ENCODE data around the gene CCDC34.

CCDC34 gene

DNA sequence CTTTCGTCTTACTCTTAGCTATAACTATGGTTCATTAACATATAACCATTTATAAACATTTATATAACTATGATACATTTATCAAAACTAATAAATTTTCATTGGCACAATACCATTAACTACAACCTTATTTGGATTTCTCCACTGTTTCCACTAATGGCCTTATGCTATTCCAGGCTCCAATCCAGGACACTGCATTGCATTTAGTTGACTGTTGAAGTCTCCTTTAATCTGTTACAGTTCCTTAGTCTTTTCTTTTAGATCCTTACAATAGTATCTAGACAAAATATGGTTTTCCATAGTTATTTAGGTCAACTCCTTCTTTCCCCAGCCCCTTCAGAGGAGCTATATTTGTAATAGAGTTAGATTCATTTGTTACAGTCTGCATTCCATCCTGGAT lies 47.2 kb downstream of the CCDC34 start:
- FAIRE-seq = peak; percentile 44

- no peak for FAIRE-seq
These were observed 49.7 kb downstream of the CCDC34 start for GRCh38 chr11:27313157-27313821.

DNA sequence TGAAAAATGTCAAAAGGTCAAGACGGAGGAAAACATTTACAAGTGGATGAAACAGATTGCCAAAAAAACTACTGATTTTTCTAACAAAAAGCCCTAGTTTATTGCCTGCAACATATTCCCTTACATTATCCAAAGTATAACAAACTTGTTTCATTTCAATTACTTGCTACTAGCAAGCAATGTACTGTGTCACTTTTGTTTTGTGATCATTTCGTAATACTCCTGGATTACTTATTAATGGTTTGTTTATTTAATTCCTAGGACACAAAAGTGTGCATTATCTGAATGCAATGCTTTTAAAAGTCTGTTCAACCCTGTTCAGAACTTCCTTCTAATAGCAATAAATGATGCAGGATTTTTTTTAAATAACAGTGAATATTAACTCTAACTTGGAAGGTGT lies 50.9 kb downstream of the CCDC34 start:
- peak; percentile 6 for FAIRE-seq

GRCh38 chr11:27310707-27311106 lies 52.3 kb downstream of the CCDC34 start:
- FAIRE-seq = peak; percentile 34

DNA sequence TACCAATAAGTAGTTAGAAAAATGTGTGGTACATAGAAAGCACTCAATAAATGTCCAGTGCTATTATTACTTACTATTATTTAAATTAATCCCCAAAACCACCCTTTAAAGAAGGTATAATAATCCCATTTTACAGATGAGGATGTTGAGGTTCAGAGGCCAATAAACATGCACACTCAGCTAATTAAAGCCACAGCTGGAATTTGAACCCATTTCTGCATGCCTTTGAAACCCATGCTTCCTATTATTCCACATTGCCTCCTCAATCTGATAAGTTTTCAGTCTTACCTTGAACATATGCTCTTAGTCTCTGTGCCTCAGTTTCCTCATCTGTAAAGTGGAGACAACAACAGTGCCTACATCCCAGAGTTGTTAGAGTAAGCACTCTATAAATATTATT lies 52.8 kb downstream of the CCDC34 start:
- FAIRE-seq = no peak

- no peak for FAIRE-seq
These were observed 54.0 kb downstream of the CCDC34 start for GRCh38 chr11:27309046-27309445.

DNA sequence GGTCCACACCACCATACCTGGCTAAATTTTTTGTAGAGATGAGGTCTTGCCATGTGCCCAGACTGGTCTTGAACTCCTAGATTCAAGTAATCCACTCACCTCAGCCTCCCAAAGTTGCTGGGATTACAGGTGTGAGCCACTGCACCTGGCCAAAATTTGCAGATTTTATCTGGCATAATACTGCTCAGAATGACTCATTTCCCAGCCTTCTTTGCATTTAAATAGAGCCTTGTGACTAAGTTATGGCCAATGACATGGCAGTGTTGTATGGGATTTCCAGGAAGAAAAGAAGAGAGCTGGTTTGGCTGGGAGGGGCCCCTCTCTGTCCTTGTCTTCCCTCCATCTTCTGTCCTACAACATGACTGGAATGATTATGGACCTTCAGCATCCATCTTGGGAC lies 55.8 kb downstream of the CCDC34 start:
- no peak for FAIRE-seq

GRCh38 chr11:27305751-27306150 lies 57.3 kb downstream of the CCDC34 start:
- FAIRE-seq = no peak

DNA sequence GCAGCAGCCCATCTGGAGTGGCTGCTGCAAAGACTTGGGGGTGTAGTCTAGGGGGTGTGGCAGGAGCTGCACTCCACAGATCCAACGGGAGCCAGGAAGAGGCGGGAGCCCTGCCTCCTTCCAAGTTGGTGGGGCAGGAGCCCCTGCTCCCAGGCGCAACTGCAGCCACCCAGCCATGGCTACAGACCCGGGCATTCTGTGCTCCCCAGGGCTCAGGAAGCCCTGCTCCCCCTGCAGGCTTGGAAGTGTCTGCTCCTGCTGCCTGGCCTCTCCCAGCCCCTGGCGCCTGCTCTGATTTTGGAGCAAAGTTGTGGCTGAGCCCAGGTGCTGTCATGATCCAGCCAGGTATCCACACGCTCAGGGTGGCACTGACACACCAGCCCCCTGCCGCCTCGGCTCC lies 58.5 kb downstream of the CCDC34 start:
- FAIRE-seq = no peak

GRCh38 chr11:27303903-27304302 lies 59.1 kb downstream of the CCDC34 start:
- FAIRE-seq = no peak

- FAIRE-seq = no peak
These were observed 62.0 kb downstream of the CCDC34 start for GRCh38 chr11:27300974-27301373.

GRCh38 chr11:27297616-27298015 lies 65.4 kb downstream of the CCDC34 start:
- no peak for FAIRE-seq

GRCh38 chr11:27296497-27296896 lies 66.5 kb downstream of the CCDC34 start:
- peak; percentile 97 for FAIRE-seq

- FAIRE-seq = no peak
These were observed 67.1 kb downstream of the CCDC34 start for GRCh38 chr11:27295928-27296327.

DNA sequence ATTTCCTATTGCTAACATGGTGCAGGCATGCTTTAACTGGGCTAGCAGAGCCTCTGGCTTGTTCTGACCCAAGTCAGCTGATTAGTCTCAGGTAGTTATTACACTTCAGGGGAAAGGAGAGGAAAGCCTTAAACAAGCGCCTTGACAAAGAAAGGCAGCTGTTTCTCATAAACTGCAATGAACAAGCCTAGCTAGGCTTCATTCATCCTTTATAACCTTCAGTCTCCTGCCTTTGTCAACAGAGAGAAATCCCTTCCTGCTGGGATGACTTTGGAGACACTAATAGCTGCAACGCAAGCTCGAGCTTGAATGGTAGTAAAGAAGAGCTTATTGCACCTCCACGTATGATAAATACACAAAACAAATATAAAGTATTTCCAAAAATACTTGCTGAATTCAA lies 68.4 kb downstream of the CCDC34 start:
- no peak for FAIRE-seq

DNA sequence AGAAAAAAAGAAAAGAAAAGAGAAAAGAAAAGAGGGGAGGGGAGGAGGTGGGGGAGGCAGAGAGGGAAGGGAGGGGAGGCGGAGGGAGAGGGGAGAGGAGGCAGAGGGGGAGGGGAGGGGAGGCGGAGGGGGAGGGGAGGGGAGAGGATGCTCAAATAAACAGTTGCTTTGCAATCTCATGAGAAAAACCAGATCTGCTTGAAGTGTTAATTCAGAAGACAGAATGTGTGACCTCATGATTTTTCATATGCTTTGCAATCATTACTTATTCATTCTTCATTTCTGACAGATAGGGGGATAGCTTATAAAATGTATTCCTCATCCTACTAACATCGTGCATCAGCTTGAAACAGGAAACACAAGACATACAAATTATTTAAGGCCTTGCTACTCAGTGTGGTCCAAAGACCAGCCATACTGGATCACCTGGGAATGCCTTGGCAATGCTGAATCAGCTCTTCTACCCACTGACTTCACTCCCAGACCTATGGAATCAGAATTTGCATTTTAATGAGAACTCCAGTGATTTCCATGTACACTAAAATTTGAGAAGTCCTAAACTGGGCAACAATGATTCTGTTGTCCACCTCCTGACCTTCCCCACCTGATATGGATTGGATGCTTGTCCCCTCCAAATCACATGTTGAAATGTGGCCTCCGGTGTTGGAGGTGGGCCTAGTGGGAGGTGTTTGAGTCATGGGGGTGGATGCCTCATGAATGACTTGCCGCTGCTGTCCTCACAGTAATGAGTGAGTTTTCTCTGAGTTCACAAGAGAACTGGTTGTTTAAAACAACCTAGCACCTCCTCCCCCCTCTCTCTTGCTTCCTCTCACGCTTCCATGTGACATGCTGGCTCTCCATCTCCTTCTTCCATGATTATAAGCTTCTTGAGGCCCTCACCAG lies 69.2 kb downstream of the CCDC34 start:
- no peak for FAIRE-seq

GRCh38 chr11:27292637-27293010 lies 70.4 kb downstream of the CCDC34 start:
- no peak for FAIRE-seq

- FAIRE-seq = no peak
These were observed 70.9 kb downstream of the CCDC34 start for GRCh38 chr11:27291954-27292636.

DNA sequence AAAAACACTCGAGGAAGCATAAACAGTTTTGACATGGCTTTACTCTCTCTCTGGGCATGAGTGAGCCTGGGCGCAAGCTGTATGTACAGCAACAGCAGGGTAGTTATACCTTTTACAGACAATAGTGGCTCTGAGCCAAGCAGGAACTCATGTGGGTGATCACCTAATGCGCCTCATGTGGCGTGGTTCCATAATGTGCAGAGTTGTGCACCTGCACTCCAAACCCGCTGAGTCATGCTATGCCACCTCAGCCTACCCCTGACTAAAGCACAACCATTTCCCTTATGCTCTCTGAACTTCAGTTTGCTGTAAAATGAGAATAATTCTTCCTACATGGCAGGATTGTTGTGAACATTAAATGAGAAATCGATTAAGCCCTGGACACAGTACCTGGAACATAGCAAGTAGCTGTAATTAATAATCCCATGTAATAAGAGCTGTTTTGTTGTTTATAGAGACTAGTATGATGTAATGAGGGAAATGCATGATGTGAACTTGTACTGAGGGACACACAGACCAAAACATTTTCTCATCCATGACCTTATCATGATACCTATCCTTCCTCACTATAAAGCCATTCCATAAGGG lies 71.6 kb downstream of the CCDC34 start:
- no peak for FAIRE-seq

- no peak for FAIRE-seq
These were observed 72.6 kb downstream of the CCDC34 start for GRCh38 chr11:27290261-27291050.
